ENCODE results near the gene TWNK.

The TWNK gene

GRCh38 chr10:100986952-100987684 lies at the start of gene TWNK, which contains the start of gene MRPL43:
TSS of gene TWNK (plus strand) at chr10:100987543. CDS start at chr10:100988211, 668 bp downstream.
TSS of gene MRPL43 (minus strand) at chr10:100987497. CDS start at chr10:100987443, 54 bp downstream.
- peak; percentile 40 to 91 (median 80) for DNase-seq

GRCh38 chr10:100939763-100940344 lies 47.5 kb upstream of the TWNK start:
- DNase-seq: no peak

- no peak for DNase-seq
Observed at GRCh38 chr10:100942229-100942628, 45.1 kb upstream of the TWNK start.

GRCh38 chr10:100943508-100943907 lies 43.8 kb upstream of the TWNK start:
- no peak for DNase-seq

GRCh38 chr10:100945754-100946153 lies 41.6 kb upstream of the TWNK start:
- DNase-seq: no peak

GRCh38 chr10:100948916-100949315 lies 38.4 kb upstream of the TWNK start:
- no peak for DNase-seq

- DNase-seq: no peak
Observed at GRCh38 chr10:100960251-100960650, 27.1 kb upstream of the TWNK start.

- DNase-seq: no peak
Observed at GRCh38 chr10:100962351-100963080, 24.8 kb upstream of the TWNK start.

- DNase-seq: no peak
Observed at GRCh38 chr10:100963826-100964225, 23.5 kb upstream of the TWNK start.

GRCh38 chr10:100965820-100966219 lies 21.5 kb upstream of the TWNK start:
- no peak for DNase-seq

- no peak for DNase-seq
Observed at GRCh38 chr10:100966887-100967286, 20.5 kb upstream of the TWNK start.

GRCh38 chr10:100967332-100967731 lies 20.0 kb upstream of the TWNK start:
- no peak for DNase-seq

- peak in 1 of 51 donors; percentile 19 for DNase-seq
Observed at GRCh38 chr10:100968062-100968736, 19.1 kb upstream of the TWNK start.

- peak in 1 of 51 donors; percentile 62 for DNase-seq
Observed at GRCh38 chr10:100968863-100969186, 18.5 kb upstream of the TWNK start.

GRCh38 chr10:100969187-100970075 lies 17.9 kb upstream of the TWNK start, which contains the start of gene SEMA4G:
TSS of gene SEMA4G (plus strand) at chr10:100969504. CDS start at chr10:100972913, 3,409 bp downstream.
- DNase-seq: peak in 21 of 51 donors; percentile 18 to 65 (median 34)

- peak in 4 of 51 donors; percentile 5 to 21 (median 12) for DNase-seq
Observed at GRCh38 chr10:100970076-100970913, 17.0 kb upstream of the TWNK start.

GRCh38 chr10:100970914-100971811 lies 16.2 kb upstream of the TWNK start:
- DNase-seq: no peak

- DNase-seq: no peak
Observed at GRCh38 chr10:100972115-100972903, 15.0 kb upstream of the TWNK start.
